Peyer's patch (tissue), 4 donors: Measurements from ENCODE around the gene VWF. TPM values are rescaled to one million over a fixed set of nuclear protein-coding genes. Genes with fewer than 3 reads are reported as not detected.
A peak's percentile ranks its signal among the peaks of the same experiment; 100 is the strongest.

Source experiments
- DNase-seq, 3 donors: peaks; one replicate each; pipeline ENCODE4 v3.0.0-alpha.2; 2017 to 2019
- H3K27ac ChIP-seq, 4 donors: fragments of 200-600 bp; sonication (generic); one replicate each; pipeline ENCODE4 v1.5.1; 2016 to 2019
- H3K27me3 ChIP-seq, 2 donors: fragments of 200-600 bp; sonication (generic); one replicate each; pipeline ENCODE4 v1.5.1; 2019
- H3K36me3 ChIP-seq, 3 donors: fragments of 200-600 bp; sonication (generic); one replicate each; pipeline ENCODE4 v1.5.1; 2016 to 2019
- H3K4me1 ChIP-seq, 4 donors: fragments of 200-600 bp; sonication (generic); one replicate each; pipeline ENCODE4 v1.5.1; 2016 to 2019
- H3K4me3 ChIP-seq, 4 donors: fragments of 200-600 bp; sonication (generic); 1 replicate in 3 of 4; 2 replicates in 1 of 4; pipeline ENCODE4 v1.5.1; 2016 to 2019; ENCODE audit warnings: mild to moderate bottlenecking in 1 of 4
- H3K9me3 ChIP-seq, 4 donors: fragments of 200-600 bp; sonication (generic); one replicate each; pipeline ENCODE4 v1.5.1; 2016 to 2019; ENCODE audit warnings: mild to moderate bottlenecking in 1 of 4
- CTCF ChIP-seq, 6 experiments: fragments of 450-650 bp in 4 of 6; fragments of 200-600 bp in 2 of 6; sonication (generic) in 1 of 6; IDR thresholded peaks; one replicate each; pipeline ENCODE4 v1.5.1; 2017 to 2019; ENCODE audit warnings: antibody characterized with exemption in 6 of 6, mild to moderate bottlenecking in 3 of 6, moderate library complexity in 1 of 6
- POLR2A ChIP-seq, 2 donors: fragments of 450-650 bp; IDR thresholded peaks; one replicate each; pipeline ENCODE4 v1.5.1; 2017; ENCODE audit warnings: antibody characterized with exemption in 2 of 2, mild to moderate bottlenecking in 2 of 2, moderate library complexity in 2 of 2
- total RNA-seq, 4 donors: library from RNA; depleted of rRNA; stranded (reverse); fragments of >200 nt; gene quantifications; one replicate each; pipeline ENCODE4 v1.1.0, GENCODE V29; 2016

The VWF gene
- total RNA-seq, 4 donors from 2014 or later: 21.5 to 98.2 (median 62.7) TPM

- H3K27me3 ChIP-seq: no peaks in the 10 kb centered on the region
- no peaks in the 10 kb centered on the region for H3K9me3 ChIP-seq
- TF ChIP-seq CTCF (IDR thresholded peaks at IDR 0.05): no peak
- no peak overlapping the region for H3K4me3 ChIP-seq
- no peak for DNase-seq
- H3K27ac ChIP-seq: no peak overlapping the region
- no peaks in the 10 kb centered on the region for H3K4me1 ChIP-seq
- no peaks in the 10 kb centered on the region for H3K36me3 ChIP-seq
Observed at GRCh38 chr12:5967645-5968415, 156.6 kb downstream of the VWF start.

GRCh38 chr12:5966486-5967095, 157.9 kb downstream of the VWF start:
- Histone ChIP-seq H3K36me3 (no peaks in the 10 kb centered on the region), H3K9me3 (no peaks in the 10 kb centered on the region), H3K27me3 (no peaks in the 10 kb centered on the region), H3K27ac (no peak overlapping the region), H3K4me3 (no peak overlapping the region), H3K4me1 (no peaks in the 10 kb centered on the region)
- TF ChIP-seq CTCF (IDR thresholded peaks at IDR 0.05) (no peak), POLR2A (IDR thresholded peaks at IDR 0.05) (no peak)
- DNase-seq: no peak

- TF ChIP-seq POLR2A (IDR thresholded peaks at IDR 0.05) (no peak), CTCF (IDR thresholded peaks at IDR 0.05) (peak; percentile 13 to 67 (median 58))
- Histone ChIP-seq H3K4me3 (no peak overlapping the region), H3K4me1 (no peaks in the 10 kb centered on the region), H3K36me3 (no peaks in the 10 kb centered on the region), H3K27ac (no peak overlapping the region), H3K9me3 (no peaks in the 10 kb centered on the region), H3K27me3 (no peaks in the 10 kb centered on the region)
- DNase-seq: peak in 1 of 3 donors; percentile 70
Observed at GRCh38 chr12:5965950-5966383, 158.5 kb downstream of the VWF start.

GRCh38 chr12:5964913-5965900, 159.3 kb downstream of the VWF start:
- Histone ChIP-seq H3K36me3 (no peaks in the 10 kb centered on the region), H3K9me3 (no peaks in the 10 kb centered on the region), H3K4me1 (no peaks in the 10 kb centered on the region), H3K4me3 (no peak overlapping the region), H3K27ac (no peak overlapping the region), H3K27me3 (no peaks in the 10 kb centered on the region)
- no peak for DNase-seq
- TF ChIP-seq POLR2A (IDR thresholded peaks at IDR 0.05) (no peak), CTCF (IDR thresholded peaks at IDR 0.05) (no peak)

GRCh38 chr12:5963515-5963914, 161.0 kb downstream of the VWF start:
- Histone ChIP-seq H3K27me3 (no peaks in the 10 kb centered on the region), H3K9me3 (no peaks in the 10 kb centered on the region), H3K36me3 (no peaks in the 10 kb centered on the region), H3K27ac (no peak overlapping the region), H3K4me1 (no peaks in the 10 kb centered on the region), H3K4me3 (no peak overlapping the region)
- TF ChIP-seq CTCF (IDR thresholded peaks at IDR 0.05) (no peak), POLR2A (IDR thresholded peaks at IDR 0.05) (no peak)
- DNase-seq: no peak
